HL-60 (cell line): ENCODE results near the gene DHRS7.

Experiments used
- GABPA ChIP-seq: IDR thresholded peaks from 2 replicates; pipeline ENCODE4 v1.6.1; 2012; ENCODE audit warnings: low read depth
- POLR2AphosphoS5 ChIP-seq: IDR thresholded peaks from 2 replicates; pipeline ENCODE4 v1.6.1; 2012; ENCODE audit warnings: low read depth
- SPI1 ChIP-seq: IDR thresholded peaks from 2 replicates; pipeline ENCODE4 v1.6.1; 2012; ENCODE audit warnings: low read depth, mild to moderate bottlenecking, borderline replicate concordance
- TF ChIP-seq, protein P1 (sequence below): IDR thresholded peaks from one replicate; pipeline ENCODE4 v1.5.1; 2011; ENCODE audit warnings: low read length, control low read depth, inconsistent platforms; ENCODE audit not compliant: insufficient read depth
- TF ChIP-seq, protein P2 (sequence below): IDR thresholded peaks from 2 replicates; pipeline ENCODE4 v1.6.1; 2012; ENCODE audit warnings: low read depth; ENCODE audit not compliant: insufficient replicate concordance

DNA sequence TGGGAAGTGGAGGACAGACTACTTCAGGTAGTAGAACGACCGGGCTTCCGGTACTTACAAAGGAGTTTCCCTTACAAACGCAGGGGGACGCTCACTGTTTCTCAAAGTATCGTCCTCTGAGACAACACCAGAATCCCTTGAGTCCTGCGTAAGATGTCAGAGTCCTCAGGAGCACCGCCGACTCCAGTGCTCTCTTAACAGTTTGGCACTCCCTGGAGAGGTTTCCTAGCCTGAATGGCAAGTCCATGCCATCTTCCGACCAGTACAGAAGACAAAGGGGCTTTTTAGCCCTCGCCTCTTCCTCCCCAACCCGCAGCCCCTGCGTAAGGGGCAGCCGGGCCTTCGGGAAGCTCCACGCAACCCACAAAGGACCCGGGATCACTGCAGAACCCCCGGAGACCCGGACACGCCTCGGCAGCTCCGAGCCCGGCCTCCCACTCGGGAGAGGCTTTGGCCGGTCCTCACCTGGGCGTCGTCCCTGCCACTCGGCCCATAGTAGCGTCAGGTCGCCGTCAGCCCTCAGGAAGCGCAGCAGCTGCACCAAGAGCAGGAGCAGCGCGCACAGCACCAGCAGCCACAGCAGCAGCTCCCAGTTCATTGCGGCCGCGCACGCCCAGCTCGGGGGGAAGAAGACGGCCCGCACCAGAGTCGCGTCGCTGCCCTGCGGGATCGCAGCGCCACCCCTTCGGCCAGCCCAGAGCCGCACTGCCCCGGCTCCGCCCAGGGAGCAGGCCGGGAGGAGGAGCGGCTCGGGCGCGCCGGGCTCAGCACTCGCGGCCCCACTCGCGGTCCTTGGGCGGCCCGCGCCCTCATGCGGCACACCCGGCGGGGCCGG, at the start of gene DHRS7:
- TF ChIP-seq, protein P1, sequence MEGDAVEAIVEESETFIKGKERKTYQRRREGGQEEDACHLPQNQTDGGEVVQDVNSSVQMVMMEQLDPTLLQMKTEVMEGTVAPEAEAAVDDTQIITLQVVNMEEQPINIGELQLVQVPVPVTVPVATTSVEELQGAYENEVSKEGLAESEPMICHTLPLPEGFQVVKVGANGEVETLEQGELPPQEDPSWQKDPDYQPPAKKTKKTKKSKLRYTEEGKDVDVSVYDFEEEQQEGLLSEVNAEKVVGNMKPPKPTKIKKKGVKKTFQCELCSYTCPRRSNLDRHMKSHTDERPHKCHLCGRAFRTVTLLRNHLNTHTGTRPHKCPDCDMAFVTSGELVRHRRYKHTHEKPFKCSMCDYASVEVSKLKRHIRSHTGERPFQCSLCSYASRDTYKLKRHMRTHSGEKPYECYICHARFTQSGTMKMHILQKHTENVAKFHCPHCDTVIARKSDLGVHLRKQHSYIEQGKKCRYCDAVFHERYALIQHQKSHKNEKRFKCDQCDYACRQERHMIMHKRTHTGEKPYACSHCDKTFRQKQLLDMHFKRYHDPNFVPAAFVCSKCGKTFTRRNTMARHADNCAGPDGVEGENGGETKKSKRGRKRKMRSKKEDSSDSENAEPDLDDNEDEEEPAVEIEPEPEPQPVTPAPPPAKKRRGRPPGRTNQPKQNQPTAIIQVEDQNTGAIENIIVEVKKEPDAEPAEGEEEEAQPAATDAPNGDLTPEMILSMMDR, result no peak
- peak; percentile 81 for TF ChIP-seq POLR2AphosphoS5
- no peak for TF ChIP-seq GABPA
- TF ChIP-seq, protein P2, sequence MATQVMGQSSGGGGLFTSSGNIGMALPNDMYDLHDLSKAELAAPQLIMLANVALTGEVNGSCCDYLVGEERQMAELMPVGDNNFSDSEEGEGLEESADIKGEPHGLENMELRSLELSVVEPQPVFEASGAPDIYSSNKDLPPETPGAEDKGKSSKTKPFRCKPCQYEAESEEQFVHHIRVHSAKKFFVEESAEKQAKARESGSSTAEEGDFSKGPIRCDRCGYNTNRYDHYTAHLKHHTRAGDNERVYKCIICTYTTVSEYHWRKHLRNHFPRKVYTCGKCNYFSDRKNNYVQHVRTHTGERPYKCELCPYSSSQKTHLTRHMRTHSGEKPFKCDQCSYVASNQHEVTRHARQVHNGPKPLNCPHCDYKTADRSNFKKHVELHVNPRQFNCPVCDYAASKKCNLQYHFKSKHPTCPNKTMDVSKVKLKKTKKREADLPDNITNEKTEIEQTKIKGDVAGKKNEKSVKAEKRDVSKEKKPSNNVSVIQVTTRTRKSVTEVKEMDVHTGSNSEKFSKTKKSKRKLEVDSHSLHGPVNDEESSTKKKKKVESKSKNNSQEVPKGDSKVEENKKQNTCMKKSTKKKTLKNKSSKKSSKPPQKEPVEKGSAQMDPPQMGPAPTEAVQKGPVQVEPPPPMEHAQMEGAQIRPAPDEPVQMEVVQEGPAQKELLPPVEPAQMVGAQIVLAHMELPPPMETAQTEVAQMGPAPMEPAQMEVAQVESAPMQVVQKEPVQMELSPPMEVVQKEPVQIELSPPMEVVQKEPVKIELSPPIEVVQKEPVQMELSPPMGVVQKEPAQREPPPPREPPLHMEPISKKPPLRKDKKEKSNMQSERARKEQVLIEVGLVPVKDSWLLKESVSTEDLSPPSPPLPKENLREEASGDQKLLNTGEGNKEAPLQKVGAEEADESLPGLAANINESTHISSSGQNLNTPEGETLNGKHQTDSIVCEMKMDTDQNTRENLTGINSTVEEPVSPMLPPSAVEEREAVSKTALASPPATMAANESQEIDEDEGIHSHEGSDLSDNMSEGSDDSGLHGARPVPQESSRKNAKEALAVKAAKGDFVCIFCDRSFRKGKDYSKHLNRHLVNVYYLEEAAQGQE, result peak; percentile 26
- TF ChIP-seq SPI1, result peak; percentile 16; the same call in 1 of the 2 replicates
